ENCODE results near the gene RAPGEF4. TPM values are rescaled to one million over a fixed set of nuclear protein-coding genes. Genes with fewer than 3 reads are reported as not detected.

RAPGEF4 gene
- polyA plus RNA-seq, 4 donors: 5.8 to 13.0 (median 9.6) TPM

DNA sequence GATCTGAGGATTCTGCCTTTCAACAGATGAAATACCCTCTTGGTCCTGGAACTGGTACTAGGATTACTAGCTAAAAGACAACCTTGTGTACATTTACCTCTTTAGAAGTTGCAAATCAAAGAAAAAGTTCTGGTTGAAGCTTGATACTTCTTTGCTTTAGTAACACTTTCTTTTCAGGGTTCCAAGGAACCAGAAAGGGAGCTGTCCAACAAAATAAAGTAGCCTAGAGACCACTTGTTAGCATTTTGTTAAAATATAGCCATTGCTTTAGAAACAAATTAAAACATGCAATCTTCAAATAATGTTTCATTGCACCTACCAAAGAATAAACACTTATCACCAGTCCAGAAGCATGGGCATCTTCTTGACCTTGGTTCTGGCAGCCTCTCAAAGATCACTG, 222.1 kb downstream of the RAPGEF4 start:
- no peak for DNase-seq (ENCODE audit: low read depth in 4 of 4, low spot score in 3 of 4)

DNA sequence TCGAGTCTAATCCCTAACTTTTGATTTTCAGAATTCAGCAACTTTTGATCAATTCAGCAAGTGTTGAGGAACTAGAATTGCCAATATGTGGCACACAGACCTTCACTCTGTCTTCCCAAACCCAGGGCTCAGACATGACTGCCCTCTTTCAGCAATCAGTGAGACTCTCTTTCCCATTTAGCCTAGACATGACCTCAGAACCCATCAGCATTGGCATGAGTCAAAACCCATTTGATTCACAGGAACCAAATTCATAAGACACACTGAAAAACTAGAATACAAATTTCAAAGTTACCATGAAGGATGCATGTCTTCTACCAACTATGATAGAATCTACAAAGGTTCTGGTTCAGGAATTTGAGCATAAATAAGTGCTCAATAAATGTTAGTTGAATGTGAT, 226.4 kb downstream of the RAPGEF4 start:
- no peak for DNase-seq (ENCODE audit: low read depth in 4 of 4, low spot score in 3 of 4)

DNA sequence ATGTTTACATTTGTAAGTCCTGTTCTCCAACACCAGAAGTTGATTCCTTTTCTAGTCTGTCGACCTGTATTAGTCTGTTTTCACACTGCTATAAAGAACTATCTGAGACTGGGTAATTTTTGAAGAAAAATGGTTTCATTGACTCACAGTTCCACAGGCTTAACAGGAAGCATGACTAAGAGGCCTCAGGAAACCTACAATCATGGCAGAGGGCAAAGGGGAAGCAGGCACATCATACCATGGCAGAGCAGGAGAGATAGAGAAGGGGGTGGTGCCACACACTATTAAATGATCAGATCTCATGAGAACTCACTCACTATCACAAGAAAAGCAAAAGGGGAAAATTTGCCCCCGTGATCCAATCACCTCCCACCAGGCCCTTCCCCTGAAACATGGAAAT, 227.2 kb downstream of the RAPGEF4 start:
- no peak for DNase-seq (ENCODE audit: low read depth in 4 of 4, low spot score in 3 of 4)

DNA sequence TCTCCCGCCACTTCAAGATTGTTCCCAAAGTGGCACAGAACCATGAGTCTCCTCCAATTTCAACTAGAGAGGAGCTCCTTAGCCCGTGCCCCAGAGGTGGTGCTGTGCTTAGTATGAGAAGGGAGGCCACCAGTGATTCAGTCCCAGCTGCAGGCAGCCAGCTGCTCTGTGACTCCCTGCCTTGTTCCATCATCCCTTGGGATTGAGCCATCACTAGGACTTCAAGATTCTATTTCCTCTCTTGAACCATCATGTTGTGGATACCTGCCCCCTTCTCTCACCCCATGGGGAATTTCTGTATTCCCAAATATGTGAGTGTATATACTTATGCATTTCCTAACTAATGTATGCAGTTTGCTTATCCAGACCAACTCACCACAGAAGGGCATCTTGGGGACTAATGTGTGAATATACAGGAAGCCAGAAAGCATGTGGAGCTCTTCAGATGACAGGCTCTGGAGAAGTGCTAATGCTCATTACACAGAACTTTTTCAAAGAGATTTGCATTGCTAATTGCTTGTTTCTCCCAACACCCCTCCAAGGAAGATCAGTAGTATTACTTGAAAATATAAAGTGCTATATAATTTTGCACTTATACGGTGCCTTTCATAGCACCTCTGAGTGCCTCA, 229.0 kb downstream of the RAPGEF4 start:
- DNase-seq (ENCODE audit: low read depth in 4 of 4, low spot score in 3 of 4): no peak

DNA sequence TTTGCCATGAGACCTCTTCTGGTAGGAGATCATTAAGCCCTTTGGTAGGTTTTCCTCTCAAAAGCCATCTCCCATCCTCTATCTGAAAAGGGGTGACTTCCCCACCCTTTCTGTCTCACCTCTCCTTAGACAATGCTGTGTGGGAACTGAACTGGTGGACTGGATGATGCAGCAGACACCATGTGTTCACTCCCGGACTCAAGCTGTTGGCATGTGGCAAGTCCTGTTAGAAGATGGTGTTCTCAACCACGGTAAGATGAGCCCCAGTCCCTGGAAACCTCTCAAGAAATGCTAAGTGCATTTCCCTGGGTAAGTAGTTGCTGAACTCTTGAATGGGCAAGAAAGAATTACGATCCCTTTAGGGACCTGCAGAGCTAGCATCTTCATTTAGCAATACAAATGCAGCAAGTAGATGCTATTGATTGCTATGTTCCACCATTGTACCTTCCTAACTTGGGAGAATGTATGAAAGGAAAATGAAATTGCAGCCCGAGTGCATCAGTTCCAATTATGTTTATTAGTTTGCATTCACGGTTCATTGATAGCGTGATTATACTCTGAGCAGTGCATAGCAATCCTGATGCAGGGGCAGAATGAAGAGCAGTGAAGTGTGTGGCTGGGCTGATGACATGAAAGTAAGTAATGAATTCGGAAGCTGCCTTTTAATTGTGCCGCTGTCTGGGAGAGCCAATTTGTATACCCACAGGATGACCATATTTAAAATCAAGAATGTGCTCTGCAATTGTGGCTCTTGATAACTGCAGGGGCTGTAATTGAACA, 230.0 kb downstream of the RAPGEF4 start:
- no peak for DNase-seq (ENCODE audit: low read depth in 4 of 4, low spot score in 3 of 4)

DNA sequence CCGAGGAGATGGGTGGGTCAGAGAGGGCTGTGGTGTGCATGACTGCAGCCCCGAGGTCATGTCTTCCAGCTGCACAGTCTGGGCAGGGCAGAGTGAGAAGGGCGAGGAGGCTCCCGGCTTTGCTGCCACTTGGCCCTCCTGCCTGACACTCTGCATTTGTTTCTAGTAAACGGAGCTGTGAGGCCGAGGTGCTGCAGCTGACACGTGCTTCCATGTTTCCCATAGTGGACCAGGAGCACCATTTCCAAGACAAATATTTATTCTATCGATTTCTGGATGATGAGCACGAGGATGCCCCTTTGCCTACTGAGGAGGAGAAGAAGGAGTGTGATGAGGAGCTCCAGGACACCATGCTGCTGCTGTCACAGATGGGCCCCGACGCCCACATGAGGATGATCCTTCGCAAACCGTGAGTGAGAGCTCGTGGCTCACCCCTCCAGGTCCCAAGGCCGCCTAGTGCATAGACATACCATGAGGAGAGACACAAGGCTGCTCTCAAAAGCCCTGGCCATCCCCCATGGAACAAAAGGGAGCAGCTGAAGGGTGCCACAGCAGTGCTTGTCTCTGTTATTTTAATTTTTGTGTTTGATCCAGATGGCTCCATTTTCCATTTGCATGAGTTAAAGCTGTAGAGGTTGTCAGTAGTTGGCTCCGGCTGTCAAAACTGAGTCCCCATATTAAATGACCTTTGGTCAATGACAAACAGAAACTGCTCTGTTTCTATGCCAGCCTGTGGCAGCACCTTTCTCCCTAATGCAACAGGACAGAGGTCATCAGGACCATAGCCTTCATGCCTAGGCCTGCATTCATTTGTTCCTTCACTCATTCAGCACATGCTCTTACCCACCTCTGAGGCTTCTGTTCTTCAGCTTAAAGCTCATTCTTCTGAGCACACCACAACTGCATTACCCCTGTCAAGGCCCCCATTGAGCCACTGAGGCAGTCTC, 231.7 kb downstream of the RAPGEF4 start:
- DNase-seq (ENCODE audit: low read depth in 4 of 4, low spot score in 3 of 4): no peak

DNA sequence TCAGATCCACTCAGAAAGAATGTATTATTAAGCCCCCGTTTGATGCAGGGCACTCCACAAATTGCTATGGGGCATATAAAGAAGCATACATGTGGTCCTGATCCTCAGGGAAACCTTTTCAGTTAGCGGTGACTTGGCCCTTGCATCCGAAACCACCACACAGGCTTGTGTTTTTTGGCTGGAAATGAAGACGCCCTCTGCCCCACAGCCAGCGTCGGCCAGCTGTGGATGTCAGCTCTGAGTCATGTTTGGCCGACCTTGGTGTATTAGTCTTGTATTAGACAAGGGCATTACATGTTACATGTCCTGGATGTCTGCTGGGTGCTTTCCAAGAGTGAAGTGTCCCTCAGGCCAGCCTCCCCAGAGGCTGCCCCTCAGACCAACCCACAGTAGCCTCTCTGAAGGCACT, 232.4 kb downstream of the RAPGEF4 start:
- DNase-seq (ENCODE audit: low read depth in 4 of 4, low spot score in 3 of 4): no peak

DNA sequence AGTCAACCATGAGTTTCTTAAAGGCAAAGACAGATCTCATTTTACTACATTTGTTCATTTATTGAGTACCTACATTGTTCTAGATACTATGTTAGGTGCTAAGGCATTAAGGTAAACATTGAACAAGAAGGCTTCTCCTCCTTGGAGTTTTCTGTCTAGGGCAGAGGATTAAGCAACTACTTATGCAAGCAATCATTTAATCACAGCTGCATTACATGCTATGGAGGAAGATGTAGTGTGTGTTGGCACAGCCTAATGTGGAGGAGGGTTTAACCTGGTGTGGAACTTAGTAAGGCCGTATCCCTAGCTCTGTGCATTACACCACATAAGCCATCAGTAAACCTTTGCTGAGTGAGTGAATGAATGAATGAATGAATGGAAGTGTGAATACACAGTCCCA, 233.5 kb downstream of the RAPGEF4 start:
- no peak for DNase-seq (ENCODE audit: low read depth in 4 of 4, low spot score in 3 of 4)

DNA sequence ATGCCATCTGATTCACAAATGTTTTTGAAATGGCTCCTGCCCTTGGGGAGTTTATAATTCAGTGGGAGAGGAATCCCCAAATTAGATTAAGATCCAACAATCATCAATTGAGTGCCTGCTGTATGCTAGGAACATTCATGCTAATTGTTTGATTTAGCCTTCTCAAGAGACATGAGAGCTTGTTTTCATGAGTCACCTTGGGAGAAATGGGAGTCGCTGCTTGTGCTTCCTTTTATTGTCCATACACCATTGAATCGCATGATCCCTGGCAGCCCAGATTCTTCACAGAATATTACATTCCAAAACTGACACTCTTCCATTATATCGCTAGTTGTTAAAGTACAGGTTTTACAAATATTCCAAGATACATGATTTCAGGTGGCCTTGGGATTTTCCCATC, 234.0 kb downstream of the RAPGEF4 start:
- DNase-seq (ENCODE audit: low read depth in 4 of 4, low spot score in 3 of 4): no peak

DNA sequence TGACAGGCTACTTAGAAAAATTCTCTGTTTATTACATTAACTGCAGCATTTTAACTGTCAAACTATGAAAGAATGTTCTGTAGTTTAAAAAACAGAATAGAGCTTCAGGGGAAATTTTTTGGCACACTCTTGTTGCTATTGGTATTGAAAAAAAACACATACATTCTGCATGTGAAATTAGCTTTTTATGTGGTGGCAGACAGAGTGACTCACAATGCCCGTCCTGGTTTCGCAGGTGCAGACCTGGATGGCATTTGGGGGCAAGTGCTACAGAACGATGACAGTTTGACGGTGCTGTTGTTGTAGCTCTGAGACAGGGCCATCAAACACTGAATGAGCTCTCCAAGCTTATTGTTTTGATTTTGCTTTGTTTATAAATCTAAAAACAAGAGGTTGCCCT, 235.0 kb downstream of the RAPGEF4 start:
- DNase-seq (ENCODE audit: low read depth in 4 of 4, low spot score in 3 of 4): no peak

DNA sequence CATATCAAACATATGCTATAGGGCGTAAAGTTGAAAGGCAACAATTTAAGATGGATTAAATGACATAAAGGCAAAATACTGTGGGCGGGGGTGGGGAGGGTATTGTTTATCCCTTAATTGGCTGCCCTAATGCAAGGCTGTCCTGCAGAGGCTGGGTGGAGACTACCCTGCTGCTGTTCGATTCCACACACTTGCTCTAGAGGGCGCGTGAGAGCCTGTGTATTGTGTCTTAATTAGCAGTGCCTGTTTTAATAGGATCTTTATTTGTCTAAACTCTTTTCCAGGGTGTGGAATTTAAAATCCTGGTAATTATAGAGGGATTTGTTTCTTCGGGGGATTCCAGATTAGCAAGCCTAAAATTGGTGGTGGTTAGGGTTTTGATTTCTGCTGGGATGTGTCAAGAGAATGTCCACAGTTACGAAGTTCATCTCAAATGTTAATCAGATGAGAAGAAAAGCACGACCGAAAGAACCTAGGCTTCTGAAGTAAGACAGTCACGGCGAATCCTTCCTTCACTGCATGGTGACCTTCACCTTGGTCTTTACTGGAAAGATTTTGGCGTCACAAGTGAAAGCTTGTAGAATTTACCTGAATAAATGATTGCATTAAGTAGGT, 236.5 kb downstream of the RAPGEF4 start:
- no peak for DNase-seq (ENCODE audit: low read depth in 4 of 4, low spot score in 3 of 4)

DNA sequence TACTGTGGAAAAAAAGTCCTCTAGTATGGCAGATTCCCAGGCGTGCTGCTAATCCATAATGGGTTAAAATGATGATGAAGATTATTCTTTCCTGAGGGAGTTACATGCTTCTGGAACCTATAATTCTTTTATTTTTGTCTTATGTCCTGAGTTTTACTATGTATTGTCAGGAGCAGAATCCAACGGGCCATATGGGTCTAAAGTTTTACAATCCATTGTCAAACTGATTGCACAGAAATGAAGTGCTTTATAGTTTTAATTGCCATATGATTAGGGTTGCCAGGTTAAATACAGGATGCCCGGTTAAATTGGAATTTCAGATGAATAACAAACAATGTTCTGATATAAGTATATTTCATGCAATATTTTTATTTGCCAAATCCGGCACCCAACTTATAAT, 239.1 kb downstream of the RAPGEF4 start:
- DNase-seq (ENCODE audit: low read depth in 4 of 4, low spot score in 3 of 4): no peak

DNA sequence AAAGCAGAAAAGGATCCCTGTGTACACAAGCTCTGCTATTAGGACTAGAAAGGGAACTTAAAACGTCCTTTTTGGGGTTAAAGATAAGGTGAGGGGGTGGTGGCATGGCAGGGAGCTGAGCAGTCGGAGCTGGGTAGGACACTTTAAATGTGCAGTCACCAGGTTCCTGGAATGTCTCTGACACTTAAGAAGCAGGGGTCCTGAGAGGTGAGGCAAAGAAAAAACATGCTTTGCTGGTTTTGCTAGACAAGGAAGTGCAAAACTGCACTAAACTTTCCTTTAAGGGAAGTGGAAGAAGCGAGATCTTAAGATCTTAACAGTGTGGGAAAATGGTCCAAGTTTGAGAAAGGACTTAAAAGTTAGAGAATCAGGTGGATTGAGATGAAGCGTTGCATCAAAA, 240.5 kb downstream of the RAPGEF4 start:
- no peak for DNase-seq (ENCODE audit: low read depth in 4 of 4, low spot score in 3 of 4)

DNA sequence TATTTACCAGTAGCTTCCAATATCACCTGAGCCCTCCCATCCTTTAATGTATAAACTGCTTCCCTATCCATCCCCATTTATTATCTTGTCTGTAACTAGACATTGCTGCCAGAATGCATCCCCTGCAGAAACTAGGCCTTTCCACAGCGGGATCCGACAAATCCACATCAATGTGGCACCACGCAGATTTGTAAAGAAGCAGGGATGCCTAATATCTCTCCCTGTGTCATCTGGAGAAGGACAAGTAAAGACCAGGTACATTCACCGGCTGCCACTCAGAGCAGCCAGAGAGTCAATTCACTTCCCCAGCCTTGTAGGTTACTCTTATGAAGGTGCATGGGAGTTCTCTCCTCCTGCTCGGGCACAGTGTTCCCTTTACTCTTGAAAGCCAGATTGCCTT, 241.2 kb downstream of the RAPGEF4 start:
- DNase-seq (ENCODE audit: low read depth in 4 of 4, low spot score in 3 of 4): no peak

DNA sequence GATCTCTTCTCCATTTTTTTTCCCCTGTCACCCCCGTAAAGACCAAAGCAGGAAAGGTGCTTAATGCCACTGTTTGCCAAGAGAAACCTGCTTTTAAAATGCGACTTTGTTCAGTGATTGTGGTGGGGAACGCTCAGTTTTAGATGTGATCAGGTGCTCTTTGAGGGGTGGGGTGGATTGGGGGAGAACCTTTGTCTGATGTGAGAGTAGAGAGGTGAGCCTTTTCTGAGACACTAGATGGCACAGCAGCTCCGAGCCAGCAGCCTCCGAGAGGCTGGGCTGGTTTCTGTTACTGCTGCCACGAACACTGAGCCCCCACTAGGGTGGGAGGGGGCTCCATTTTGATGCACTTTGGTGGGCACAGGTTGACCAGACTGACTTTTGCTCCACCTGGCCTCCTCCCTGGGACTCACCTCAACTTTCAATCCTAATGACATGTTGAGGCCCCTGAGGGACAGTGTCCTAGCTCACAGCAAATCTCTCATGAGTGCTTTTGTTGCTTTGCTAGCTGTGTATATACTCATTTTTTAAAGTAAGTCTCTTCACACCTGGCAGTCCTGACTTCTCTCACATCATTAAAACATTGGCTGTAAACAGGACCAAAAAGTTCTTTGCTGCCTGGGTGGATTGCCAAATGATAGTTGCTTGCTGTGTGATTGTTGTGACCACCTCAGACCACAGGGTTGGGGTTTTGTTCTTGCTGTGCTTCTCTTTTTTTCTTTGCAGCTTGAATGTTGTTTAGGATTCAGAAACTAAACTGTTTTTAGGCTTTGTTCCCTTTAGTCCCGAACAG, 241.8 kb downstream of the RAPGEF4 start:
- DNase-seq (ENCODE audit: low read depth in 4 of 4, low spot score in 3 of 4): no peak

DNA sequence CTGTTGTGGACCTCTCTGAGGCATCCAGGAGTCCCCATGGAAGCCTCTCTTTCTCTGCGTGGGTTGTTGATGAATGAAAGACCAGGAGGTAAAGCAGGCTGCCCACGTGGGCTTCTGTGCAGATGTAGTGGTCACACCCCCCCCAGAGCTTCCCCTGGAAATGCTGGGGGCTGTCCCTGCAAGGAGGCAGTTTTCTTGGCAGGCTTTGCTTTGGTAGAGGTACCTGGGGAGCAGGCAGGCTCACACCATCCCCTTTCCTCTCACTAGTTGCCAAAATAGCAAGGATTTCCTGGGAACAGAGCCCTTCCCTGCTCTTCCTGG, 242.4 kb downstream of the RAPGEF4 start:
- no peak for DNase-seq (ENCODE audit: low read depth in 4 of 4, low spot score in 3 of 4)

DNA sequence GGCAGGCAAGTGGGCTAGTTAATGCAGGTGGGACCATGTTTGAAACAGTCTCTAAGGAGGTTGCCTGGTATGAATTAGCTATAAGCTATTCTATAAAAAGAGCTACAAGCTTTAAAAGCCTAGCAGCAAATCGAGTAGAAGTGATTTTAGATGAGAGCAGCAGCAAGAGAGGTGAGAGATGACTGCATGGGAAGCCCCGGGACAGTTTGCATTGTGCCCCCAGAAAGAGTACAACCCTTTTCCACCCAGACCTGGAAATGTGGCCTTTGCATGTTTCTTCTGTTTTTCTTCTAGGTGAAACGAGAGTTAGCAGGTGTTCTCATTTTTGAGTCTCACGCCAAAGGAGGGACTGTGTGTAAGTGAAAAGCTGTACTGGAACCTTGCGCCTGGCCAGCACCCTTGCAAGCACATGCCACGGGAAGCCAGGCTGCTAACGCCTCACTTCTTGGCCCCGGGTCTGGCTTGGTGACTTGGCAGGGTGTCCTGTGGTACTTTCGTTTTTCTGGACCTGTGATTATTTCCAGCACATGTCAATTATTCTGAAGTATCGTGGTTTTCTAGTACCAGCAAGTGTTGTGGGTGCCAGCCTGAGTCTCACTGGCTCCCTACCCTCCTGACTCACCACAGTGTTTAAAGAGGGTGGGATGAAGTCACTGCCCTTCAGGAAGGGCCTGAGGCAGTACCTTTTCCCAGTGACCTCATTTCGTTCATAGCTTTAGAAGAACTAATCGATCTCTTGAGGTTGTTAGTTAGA, 249.7 kb downstream of the RAPGEF4 start:
- no peak for DNase-seq (ENCODE audit: low read depth in 4 of 4, low spot score in 3 of 4)

DNA sequence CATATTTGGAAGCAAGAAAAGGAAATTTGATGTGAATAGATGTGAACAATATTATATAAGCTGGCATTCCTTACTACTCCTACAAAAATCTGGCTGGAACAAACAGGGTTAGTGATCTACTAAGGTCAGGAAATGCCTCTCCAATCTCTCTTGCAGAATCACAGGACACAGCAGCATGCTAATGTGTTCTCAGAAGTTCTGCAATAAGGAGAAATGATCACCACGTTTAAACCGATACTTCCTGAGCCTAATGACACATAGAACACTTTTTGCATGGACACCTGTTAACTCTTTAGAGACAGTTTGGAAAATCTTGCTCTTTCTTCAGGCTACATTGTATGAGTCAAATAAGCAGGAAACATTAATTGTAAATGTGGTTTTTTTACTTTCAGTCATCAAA, 250.4 kb downstream of the RAPGEF4 start:
- no peak for DNase-seq (ENCODE audit: low read depth in 4 of 4, low spot score in 3 of 4)

DNA sequence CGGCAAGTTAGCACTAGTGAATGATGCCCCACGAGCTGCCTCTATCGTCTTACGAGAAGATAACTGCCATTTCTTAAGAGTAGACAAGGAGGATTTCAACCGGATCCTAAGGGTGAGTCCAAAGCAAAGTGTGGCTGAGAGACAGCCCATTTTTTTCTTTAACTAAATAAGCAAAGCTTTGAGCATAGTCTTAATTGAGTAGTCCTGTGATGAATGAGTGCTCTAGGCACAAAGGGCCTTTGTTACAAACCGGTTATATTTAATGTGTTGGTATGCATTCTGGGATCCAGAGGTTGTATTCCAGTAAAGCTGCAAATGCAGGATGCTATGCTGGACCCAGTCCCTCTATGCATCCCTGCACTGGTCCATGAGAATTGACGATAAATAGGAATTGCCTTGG, 253.1 kb downstream of the RAPGEF4 start:
- DNase-seq (ENCODE audit: low read depth in 4 of 4, low spot score in 3 of 4): no peak

DNA sequence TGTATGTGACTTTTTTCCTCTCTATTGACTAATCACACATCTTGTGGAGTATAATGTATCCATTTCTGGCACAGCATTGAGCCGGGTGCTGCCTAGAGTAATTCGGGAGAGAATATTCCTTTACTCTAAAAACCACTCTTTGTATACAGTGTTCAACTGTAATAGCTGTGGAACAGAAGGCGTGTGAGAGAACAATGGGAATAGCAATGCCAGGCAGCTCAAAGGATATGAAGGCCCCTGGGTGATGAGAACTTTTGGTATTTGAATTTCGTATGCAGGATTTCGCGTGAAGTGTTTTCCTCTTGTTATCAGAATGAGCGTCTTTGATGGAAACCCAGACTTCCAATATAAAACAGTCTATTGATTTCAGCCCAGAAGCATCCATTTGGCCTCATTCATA, 255.4 kb downstream of the RAPGEF4 start:
- DNase-seq (ENCODE audit: low read depth in 4 of 4, low spot score in 3 of 4): no peak
